Kidney (tissue), 14 donors: ENCODE results near the gene LAMC1. TPM values are rescaled to one million over a fixed set of nuclear protein-coding genes. Genes with fewer than 3 reads are reported as not detected.

Source experiments
- DNase-seq, 5 donors: peaks; one replicate each; pipeline ENCODE4 v3.0.0-alpha.2; 2013 to 2020
- FAIRE-seq: peaks from 2 replicates; lab custom pipeline; 2012; peaks lifted over from hg19 to GRCh38; lab: Jason Lieb, UNC
- H3K27ac ChIP-seq, 2 donors: one replicate each; pipeline ENCODE4 v1.7.0; 2013; ENCODE audit warnings: low read depth in 2 of 2, low read length in 2 of 2, inconsistent platforms in 1 of 2
- H3K27me3 ChIP-seq: one replicate; pipeline ENCODE4 v1.7.1; 2013; ENCODE audit warnings: low read length, inconsistent platforms; ENCODE audit not compliant: control insufficient read depth, insufficient read depth
- H3K36me3 ChIP-seq, 3 donors: one replicate each; pipeline versions ENCODE4 v1.7.0 to v1.7.1; 2013; ENCODE audit warnings: low read length in 3 of 3, control low read depth in 1 of 3, inconsistent platforms in 1 of 3; ENCODE audit not compliant: insufficient read depth in 3 of 3, control insufficient read depth in 2 of 3
- H3K4me1 ChIP-seq, 3 donors: one replicate each; pipeline versions ENCODE4 v1.7.0 to v1.7.1; 2013; ENCODE audit warnings: low read length in 3 of 3, inconsistent platforms in 1 of 3, low read depth in 1 of 3; ENCODE audit not compliant: control insufficient read depth in 2 of 3, insufficient read depth in 2 of 3
- H3K4me3 ChIP-seq, 3 donors: one replicate each; pipeline versions ENCODE4 v1.7.0 to v1.8.1; 2013; ENCODE audit warnings: low read length in 3 of 3, control low read depth in 1 of 3, inconsistent platforms in 1 of 3
- H3K9ac ChIP-seq, 3 donors: one replicate each; pipeline versions ENCODE4 v1.7.0 to v1.7.1; 2013; ENCODE audit warnings: low read length in 3 of 3, control low read depth in 1 of 3, inconsistent platforms in 1 of 3
- H3K9me3 ChIP-seq, 3 donors: one replicate each; pipeline versions ENCODE4 v1.7.0 to v1.7.1; 2013; ENCODE audit warnings: low read length in 3 of 3, control low read depth in 1 of 3, inconsistent platforms in 1 of 3; ENCODE audit not compliant: control insufficient read depth in 2 of 3, insufficient read depth in 1 of 3
- CTCF ChIP-seq: IDR thresholded peaks from 3 replicates; pipeline ENCODE4 v1.5.1; 2012; ENCODE audit warnings: mild to moderate bottlenecking, moderate library complexity, borderline replicate concordance; ENCODE audit not compliant: insufficient read depth; ENCODE audit errors: extremely low read depth
- intact Hi-C: fragments of 100-400 bp; cut with DNase I; formaldehyde crosslinking; loops from one replicate; pipeline ENCODE4 v1.11.1; 2022
- polyA plus RNA-seq: library from polyadenylated mRNA; stranded (reverse); fragments of 350-450 nt; fragmentation: Illumina TruSeq; extraction: RNeasy Lipid Tissue Mini Kit (QIAGEN cat#74804); gene quantifications from one replicate; pipeline ENCODE4 v1.2.3, GENCODE V29; 2014; ENCODE audit warnings: low read depth, low replicate concordance; ENCODE audit not compliant: insufficient read depth
- total RNA-seq: library from RNA; stranded (reverse); fragmentation: NEBNext Ultra II Directional; extraction: Animal tissue kit (Norgen Biotek cat#: 25700); gene quantifications from one replicate; pipeline ENCODE4 v1.2.1, GENCODE V29; 2021
- donor health status: control.
- donor health status: control.
- donor health status: control.
- donor health status: control.
- donor health status: control.
- donor health status: DM: yes; HTN: yes; CAD: no.
- donor health status: Normal renal cell carcinoma (clear cell type).

LAMC1 gene
- total and polyA plus RNA-seq, 2 donors from 2014 or later: 21.1 to 140 TPM

GRCh38 chr1:183019139-183019740 is 4.0 kb upstream of the LAMC1 start:
- DNase-seq (no peak), FAIRE-seq (no peak)
- H3K27ac ChIP-seq: no peak overlapping the region
- no peak for TF ChIP-seq CTCF
- intact Hi-C loops: no loop called here
- no peaks in the 10 kb centered on the region for H3K27me3 ChIP-seq
- H3K36me3 ChIP-seq: no peaks in the 10 kb centered on the region
- no peak overlapping the region for H3K4me3 ChIP-seq
- H3K4me1 ChIP-seq: peaks cover 0 to 5% (median 2%) of the 10 kb centered on the region in 3 donors
- H3K9ac ChIP-seq: no peak overlapping the region
- H3K9me3 ChIP-seq: no peaks in the 10 kb centered on the region

- Histone ChIP-seq H3K4me3 (no peak overlapping the region), H3K9me3 (no peaks in the 10 kb centered on the region), H3K4me1 (peaks cover 0 to 5% (median 5%) of the 10 kb centered on the region in 3 donors), H3K27ac (no peak overlapping the region), H3K27me3 (no peaks in the 10 kb centered on the region), H3K9ac (no peak overlapping the region), H3K36me3 (no peaks in the 10 kb centered on the region)
- no peak for FAIRE-seq
- intact Hi-C loops: no loop called here
- peak in 1 of 5 donors; percentile 24 for DNase-seq
- peak; percentile 23 for TF ChIP-seq CTCF
Observed at GRCh38 chr1:183019860-183020259, 3.4 kb upstream of the LAMC1 start.

- Histone ChIP-seq H3K36me3 (no peaks in the 10 kb centered on the region), H3K4me3 (peak overlapping the region; percentile 66 to 92 (median 68)), H3K4me1 (peaks cover 5% of the 10 kb centered on the region in 3 donors), H3K27ac (peak overlapping the region; percentile 96 to 97), H3K9me3 (no peaks in the 10 kb centered on the region), H3K9ac (peak overlapping the region; percentile 44 to 82 (median 51)), H3K27me3 (no peaks in the 10 kb centered on the region)
- FAIRE-seq (no peak), DNase-seq (no peak)
- intact Hi-C loops: no loop called here
- TF ChIP-seq CTCF: no peak
Observed at GRCh38 chr1:183021405-183022201, 1.6 kb upstream of the LAMC1 start.
